ENCODE data around the gene ZNF124. TPM values are rescaled to one million over a fixed set of nuclear protein-coding genes. Genes with fewer than 3 reads are reported as not detected.
"Not testable (repeated sequence)": the region's sequence is repeated elsewhere in the genome, so short reads cannot be mapped to it uniquely, and the experiment has no call there.

Gene ZNF124
- total and polyA plus RNA-seq, 3 donors from 2014 or later, result 12.9 to 22.0 (median 17.3) TPM

- intact Hi-C loops (cut with DNase I; ENCODE audit: low total_unique reads), result no loop called here
- H3K27ac ChIP-seq, result no peak overlapping the region
- H3K4me3 ChIP-seq, result no peak overlapping the region
- DNase-seq, result no peak
- H3K27me3 ChIP-seq, result no peaks in the 10 kb centered on the region
- no peaks in the 10 kb centered on the region for H3K9me3 ChIP-seq
- no peaks in the 10 kb centered on the region for H3K36me3 ChIP-seq (ENCODE audit: low read depth, missing control alignments)
- H3K4me1 ChIP-seq, result no peaks in the 10 kb centered on the region
- TF ChIP-seq POLR2A (IDR thresholded peaks at IDR 0.05), result no peak
- no peak for TF ChIP-seq CTCF (IDR thresholded peaks at IDR 0.05)
- 80 to 88% methylated on average over 5 of the region's 5 CpGs for WGBS, 2 donors
Observed at GRCh38 chr1:247175458-247175857, 3.6 kb upstream of the ZNF124 start.

GRCh38 chr1:247173431-247173830 lies 1.6 kb upstream of the ZNF124 start:
- no peak overlapping the region for H3K4me3 ChIP-seq
- no peaks in the 10 kb centered on the region for H3K36me3 ChIP-seq (ENCODE audit: low read depth, missing control alignments)
- H3K27me3 ChIP-seq, result no peaks in the 10 kb centered on the region
- H3K4me1 ChIP-seq, result no peaks in the 10 kb centered on the region
- intact Hi-C loops (cut with DNase I; ENCODE audit: low total_unique reads), result no loop called here
- TF ChIP-seq CTCF (IDR thresholded peaks at IDR 0.05) (no peak), POLR2A (IDR thresholded peaks at IDR 0.05) (no peak)
- WGBS, 2 donors, result 72 to 89% methylated on average over 2 of the region's 2 CpGs
- H3K27ac ChIP-seq, result no peak overlapping the region
- DNase-seq, result no peak
- no peaks in the 10 kb centered on the region for H3K9me3 ChIP-seq

GRCh38 chr1:247172996-247173395 lies 1.2 kb upstream of the ZNF124 start:
- no peaks in the 10 kb centered on the region for H3K9me3 ChIP-seq
- TF ChIP-seq CTCF (IDR thresholded peaks at IDR 0.05) (no peak), POLR2A (IDR thresholded peaks at IDR 0.05) (no peak)
- DNase-seq, result no peak
- H3K36me3 ChIP-seq (ENCODE audit: low read depth, missing control alignments), result no peaks in the 10 kb centered on the region
- H3K4me1 ChIP-seq, result no peaks in the 10 kb centered on the region
- H3K27ac ChIP-seq, result no peak overlapping the region
- no peak overlapping the region for H3K4me3 ChIP-seq
- no peaks in the 10 kb centered on the region for H3K27me3 ChIP-seq
- intact Hi-C loops (cut with DNase I; ENCODE audit: low total_unique reads), result no loop called here
- 84 to 92% methylated on average over 4 of the region's 4 CpGs for WGBS, 2 donors

GRCh38 chr1:247171443-247171842 lies 377 bp downstream of the ZNF124 start:
- H3K27me3 ChIP-seq; H3K27ac ChIP-seq; H3K36me3 ChIP-seq (ENCODE audit: low read depth, missing control alignments); DNase-seq; H3K9me3 ChIP-seq; H3K4me1 ChIP-seq; intact Hi-C loops (cut with DNase I; ENCODE audit: low total_unique reads); H3K4me3 ChIP-seq: not testable (repeated sequence)
- WGBS, 2 donors, result no CpG with 5 or more reads among the region's 46 CpGs

GRCh38 chr1:247165674-247166073 lies 6.1 kb downstream of the ZNF124 start:
- intact Hi-C loops (cut with DNase I; ENCODE audit: low total_unique reads), result no loop called here
- Histone ChIP-seq H3K27ac (no peak overlapping the region), H3K4me3 (no peak overlapping the region), H3K27me3 (no peaks in the 10 kb centered on the region), H3K9me3 (no peaks in the 10 kb centered on the region), H3K4me1 (no peaks in the 10 kb centered on the region), H3K36me3 (ENCODE audit: low read depth, missing control alignments) (no peaks in the 10 kb centered on the region)
- no peak for TF ChIP-seq CTCF (IDR thresholded peaks at IDR 0.05)
- no peak for TF ChIP-seq POLR2A (IDR thresholded peaks at IDR 0.05)
- 88 to 93% methylated on average over 4 of the region's 4 CpGs for WGBS, 2 donors
- DNase-seq, result no peak
